K562 (cell line): Measurements from ENCODE around the gene GTPBP6. TPM values are rescaled to one million over a fixed set of nuclear protein-coding genes. Genes with fewer than 3 reads are reported as not detected.

ENCODE experiments used
- CBFA2T2 ChIP-seq: fragments of 450-650 bp; conservative IDR thresholded peaks from 2 replicates; pipeline ENCODE4 v1.6.1; 2017; ENCODE audit warnings: mild to moderate bottlenecking
- DACH1 ChIP-seq: fragments of 450-650 bp; IDR thresholded peaks from 2 replicates; pipeline ENCODE4 v1.6.1; 2018; ENCODE audit not compliant: partially characterized antibody
- EGR1 ChIP-seq: fragments of 450-650 bp; conservative IDR thresholded peaks from 2 replicates; pipeline ENCODE4 v1.6.1; 2017; ENCODE audit warnings: mild to moderate bottlenecking
- ESRRA ChIP-seq: fragments of 450-650 bp; IDR thresholded peaks from 2 replicates; pipeline ENCODE4 v1.6.1; 2014; ENCODE audit warnings: low read depth, mild to moderate bottlenecking, moderate library complexity, borderline replicate concordance
- HDAC1 ChIP-seq, 2 experiments: fragments of 450-650 bp; IDR thresholded peaks; 2 replicates each; pipeline ENCODE4 v1.6.1; 2016 to 2017; ENCODE audit warnings: inconsistent platforms in 1 of 2, mild to moderate bottlenecking in 1 of 2, moderate library complexity in 1 of 2
- PYGO2 ChIP-seq: fragments of 450-650 bp; IDR thresholded peaks from 2 replicates; pipeline ENCODE4 v1.6.1; 2016; ENCODE audit warnings: mild to moderate bottlenecking, missing genetic modification characterization, moderate library complexity, missing compliant biosample characterization
- RBM39 ChIP-seq: fragments of 200-400 bp; formaldehyde crosslinking; optimal IDR thresholded peaks from 2 replicates; pipeline ENCODE3; 2018; ENCODE audit warnings: low read depth, low read length
- SMARCE1 ChIP-seq: fragments of 450-650 bp; IDR thresholded peaks from 2 replicates; pipeline ENCODE4 v1.7.1; 2016; ENCODE audit warnings: mild to moderate bottlenecking
- SNRNP70 ChIP-seq: fragments of 200-400 bp; formaldehyde crosslinking; optimal IDR thresholded peaks from 2 replicates; pipeline ENCODE3; 2017; ENCODE audit warnings: low read depth, low read length
- STAT5B ChIP-seq: fragments of 250-450 bp; sonication (Bioruptor Pico); IDR thresholded peaks from 2 replicates; pipeline ENCODE4 v1.8.0; 2021; ENCODE audit warnings: mild to moderate bottlenecking, inconsistent platforms
- TAF9B ChIP-seq: fragments of 450-650 bp; IDR thresholded peaks from 2 replicates; pipeline ENCODE4 v1.6.1; 2018; ENCODE audit warnings: mild to moderate bottlenecking; ENCODE audit not compliant: partially characterized antibody
- TFAM ChIP-seq: fragments of 250-450 bp; sonication (Bioruptor Pico); conservative IDR thresholded peaks from 2 replicates; pipeline ENCODE4 v1.5.0; 2021; ENCODE audit warnings: mild to moderate bottlenecking, moderate library complexity
- ZC3H8 ChIP-seq: fragments of 450-650 bp; IDR thresholded peaks from 2 replicates; pipeline ENCODE4 v1.6.1; 2017
- ZNF24 ChIP-seq: fragments of 450-650 bp; IDR thresholded peaks from 2 replicates; pipeline ENCODE4 v1.6.1; 2016
- polyA plus RNA-seq, 8 experiments: library from polyadenylated mRNA; depleted of rRNA in 4 of 8; stranded (reverse) in 5 of 8; unstranded in 3 of 8; fragments of >200 nt; fragmentation: Nextera tagmentation in 2 of 8; fragmentation: Illumina TruSeq in 1 of 8; extraction: Ambion mirVana in 2 of 8; extraction: Trizol in 1 of 8; gene quantifications; 2 replicates each; pipeline versions ENCODE4 v1.2.1 to v1.2.3, GENCODE V29; 2011 to 2014; ENCODE audit warnings: inconsistent platforms in 1 of 8, missing spikeins in 1 of 8
- total RNA-seq, 7 experiments: library from RNA; depleted of rRNA in 6 of 7; stranded (reverse); fragments of >200 nt in 6 of 7; fragmentation: Illumina TruSeq in 2 of 7; extraction: Trizol in 2 of 7; gene quantifications; 2 replicates each; pipeline versions ENCODE4 v1.2.1 to v1.2.3, GENCODE V29; 2011 to 2021; ENCODE audit warnings: low replicate concordance in 1 of 7
- TF ChIP-seq, protein P1 (sequence below): sonication (generic); formaldehyde crosslinking; IDR thresholded peaks from 2 replicates; pipeline ENCODE4 v1.8.1; 2023; ENCODE audit warnings: mild to moderate bottlenecking, missing genetic modification reagents
- TF ChIP-seq, protein P2 (sequence below), 2 experiments: fragments of 450-650 bp; formaldehyde crosslinking in 1 of 2; IDR thresholded peaks; 2 replicates each; pipeline versions ENCODE4 v1.4.0 to v1.6.1; 2014 to 2020; ENCODE audit warnings: mild to moderate bottlenecking in 2 of 2, borderline replicate concordance in 1 of 2, low read depth in 1 of 2
- TF ChIP-seq, protein P3 (sequence below): sonication (generic); formaldehyde crosslinking; IDR thresholded peaks from 2 replicates; pipeline ENCODE4 v1.8.1; 2023; ENCODE audit warnings: mild to moderate bottlenecking, missing genetic modification reagents

GTPBP6 gene
- total and polyA plus RNA-seq, 9 of the 15 experiments (the other 6 are each of a cell fraction or from before 2014, with no cell fraction given), result 0.24 to 35.2 (median 8.0) TPM

GRCh38 chrX:261167-261918, 57.3 kb downstream of the GTPBP6 start (continued):
- TF ChIP-seq, protein P1, sequence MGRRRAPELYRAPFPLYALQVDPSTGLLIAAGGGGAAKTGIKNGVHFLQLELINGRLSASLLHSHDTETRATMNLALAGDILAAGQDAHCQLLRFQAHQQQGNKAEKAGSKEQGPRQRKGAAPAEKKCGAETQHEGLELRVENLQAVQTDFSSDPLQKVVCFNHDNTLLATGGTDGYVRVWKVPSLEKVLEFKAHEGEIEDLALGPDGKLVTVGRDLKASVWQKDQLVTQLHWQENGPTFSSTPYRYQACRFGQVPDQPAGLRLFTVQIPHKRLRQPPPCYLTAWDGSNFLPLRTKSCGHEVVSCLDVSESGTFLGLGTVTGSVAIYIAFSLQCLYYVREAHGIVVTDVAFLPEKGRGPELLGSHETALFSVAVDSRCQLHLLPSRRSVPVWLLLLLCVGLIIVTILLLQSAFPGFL (CRISPR knock-in tag), result no peak
- TF ChIP-seq PYGO2 (tag), result no peak
- no peak for TF ChIP-seq ZNF24
- no peak for TF ChIP-seq TFAM
- TF ChIP-seq ESRRA, result peak; percentile 69
- no peak for TF ChIP-seq RBM39
- no peak for TF ChIP-seq ZC3H8
- no peak for TF ChIP-seq SNRNP70
- TF ChIP-seq SMARCE1, result 0 out of 2 replicates have a peak, but pooled peaks have one; percentile 29
- TF ChIP-seq, protein P2, sequence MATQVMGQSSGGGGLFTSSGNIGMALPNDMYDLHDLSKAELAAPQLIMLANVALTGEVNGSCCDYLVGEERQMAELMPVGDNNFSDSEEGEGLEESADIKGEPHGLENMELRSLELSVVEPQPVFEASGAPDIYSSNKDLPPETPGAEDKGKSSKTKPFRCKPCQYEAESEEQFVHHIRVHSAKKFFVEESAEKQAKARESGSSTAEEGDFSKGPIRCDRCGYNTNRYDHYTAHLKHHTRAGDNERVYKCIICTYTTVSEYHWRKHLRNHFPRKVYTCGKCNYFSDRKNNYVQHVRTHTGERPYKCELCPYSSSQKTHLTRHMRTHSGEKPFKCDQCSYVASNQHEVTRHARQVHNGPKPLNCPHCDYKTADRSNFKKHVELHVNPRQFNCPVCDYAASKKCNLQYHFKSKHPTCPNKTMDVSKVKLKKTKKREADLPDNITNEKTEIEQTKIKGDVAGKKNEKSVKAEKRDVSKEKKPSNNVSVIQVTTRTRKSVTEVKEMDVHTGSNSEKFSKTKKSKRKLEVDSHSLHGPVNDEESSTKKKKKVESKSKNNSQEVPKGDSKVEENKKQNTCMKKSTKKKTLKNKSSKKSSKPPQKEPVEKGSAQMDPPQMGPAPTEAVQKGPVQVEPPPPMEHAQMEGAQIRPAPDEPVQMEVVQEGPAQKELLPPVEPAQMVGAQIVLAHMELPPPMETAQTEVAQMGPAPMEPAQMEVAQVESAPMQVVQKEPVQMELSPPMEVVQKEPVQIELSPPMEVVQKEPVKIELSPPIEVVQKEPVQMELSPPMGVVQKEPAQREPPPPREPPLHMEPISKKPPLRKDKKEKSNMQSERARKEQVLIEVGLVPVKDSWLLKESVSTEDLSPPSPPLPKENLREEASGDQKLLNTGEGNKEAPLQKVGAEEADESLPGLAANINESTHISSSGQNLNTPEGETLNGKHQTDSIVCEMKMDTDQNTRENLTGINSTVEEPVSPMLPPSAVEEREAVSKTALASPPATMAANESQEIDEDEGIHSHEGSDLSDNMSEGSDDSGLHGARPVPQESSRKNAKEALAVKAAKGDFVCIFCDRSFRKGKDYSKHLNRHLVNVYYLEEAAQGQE (IDR thresholded peaks at IDR 0.05; ENCODE audit: borderline replicate concordance), result no peak
- TF ChIP-seq, protein P2 (CRISPR knock-in tag; IDR thresholded peaks at IDR 0.05; ENCODE audit: low read depth), result no peak
- TF ChIP-seq HDAC1 (IDR thresholded peaks at IDR 0.05), result no peak
- peak; percentile 22; the same call in 1 of the 2 replicates for TF ChIP-seq CBFA2T2
- peak; percentile 49 for TF ChIP-seq TAF9B
- TF ChIP-seq, protein P3, sequence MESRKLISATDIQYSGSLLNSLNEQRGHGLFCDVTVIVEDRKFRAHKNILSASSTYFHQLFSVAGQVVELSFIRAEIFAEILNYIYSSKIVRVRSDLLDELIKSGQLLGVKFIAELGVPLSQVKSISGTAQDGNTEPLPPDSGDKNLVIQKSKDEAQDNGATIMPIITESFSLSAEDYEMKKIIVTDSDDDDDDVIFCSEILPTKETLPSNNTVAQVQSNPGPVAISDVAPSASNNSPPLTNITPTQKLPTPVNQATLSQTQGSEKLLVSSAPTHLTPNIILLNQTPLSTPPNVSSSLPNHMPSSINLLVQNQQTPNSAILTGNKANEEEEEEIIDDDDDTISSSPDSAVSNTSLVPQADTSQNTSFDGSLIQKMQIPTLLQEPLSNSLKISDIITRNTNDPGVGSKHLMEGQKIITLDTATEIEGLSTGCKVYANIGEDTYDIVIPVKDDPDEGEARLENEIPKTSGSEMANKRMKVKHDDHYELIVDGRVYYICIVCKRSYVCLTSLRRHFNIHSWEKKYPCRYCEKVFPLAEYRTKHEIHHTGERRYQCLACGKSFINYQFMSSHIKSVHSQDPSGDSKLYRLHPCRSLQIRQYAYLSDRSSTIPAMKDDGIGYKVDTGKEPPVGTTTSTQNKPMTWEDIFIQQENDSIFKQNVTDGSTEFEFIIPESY (CRISPR knock-in tag), result no peak
- peak; percentile 36 for TF ChIP-seq DACH1
- peak; percentile 45 for TF ChIP-seq EGR1
- TF ChIP-seq STAT5B, result no peak
